SK-N-MC (cell line): ENCODE measurements around the gene GGACT.

Experiments used
- DNase-seq: peaks from one replicate; pipeline ENCODE4 v3.0.0-alpha.2; 2011; ENCODE audit warnings: low read depth, low spot score
- H3K27ac ChIP-seq: fragments of 200-600 bp; sonication (generic); 2 replicates; pipeline ENCODE4 v1.5.1; 2016; ENCODE audit warnings: mixed run types
- H3K36me3 ChIP-seq: fragments of 200-600 bp; sonication (generic); 2 replicates; pipeline ENCODE4 v1.6.1; 2017; ENCODE audit warnings: antibody characterized with exemption, low read length, mixed read lengths; ENCODE audit not compliant: insufficient read depth
- H3K4me3 ChIP-seq: fragments of 200-600 bp; sonication (generic); 2 replicates; pipeline ENCODE4 v1.5.1; 2016
- H3K9ac ChIP-seq: fragments of 200-600 bp; sonication (generic); 2 replicates; pipeline ENCODE4 v1.8.0; 2017; ENCODE audit warnings: mixed run types, mixed read lengths; ENCODE audit not compliant: insufficient read length
- H3K9me3 ChIP-seq: fragments of 200-600 bp; sonication (generic); 2 replicates; pipeline ENCODE4 v1.6.1; 2017; ENCODE audit warnings: low read depth, mild to moderate bottlenecking, antibody characterized with exemption, low read length, moderate library complexity, mixed read lengths
- EZH2 ChIP-seq: fragments of 200-600 bp; sonication (generic); IDR thresholded peaks from one replicate; pipeline ENCODE4 v1.6.1; 2017; ENCODE audit warnings: antibody characterized with exemption
- FOXP2 ChIP-seq: optimal IDR thresholded peaks from 2 replicates; pipeline ENCODE3; 2011; ENCODE audit warnings: mild to moderate bottlenecking, moderate library complexity; ENCODE audit not compliant: insufficient read depth; ENCODE audit errors: extremely low read length, control extremely low read depth
- POLR2AphosphoS5 ChIP-seq: IDR thresholded peaks from 2 replicates; pipeline ENCODE4 v1.6.1; 2012; ENCODE audit warnings: mild to moderate bottlenecking, low read depth, low read length, borderline replicate concordance

Gene GGACT

GRCh38 chr13:100608906-100609305, 20.3 kb upstream of the GGACT start:
- Histone ChIP-seq H3K9me3 (no peaks in the 10 kb centered on the region), H3K36me3 (peaks cover 7% of the 10 kb centered on the region; the same call in 1 of the 2 replicates), H3K27ac (no peak overlapping the region), H3K9ac (no peak overlapping the region), H3K4me3 (no peak overlapping the region)
- no peak for DNase-seq
- TF ChIP-seq POLR2AphosphoS5 (no peak), EZH2 (no peak), FOXP2 (no peak)

- H3K4me3 ChIP-seq: no peak overlapping the region
- no peak overlapping the region for H3K9ac ChIP-seq
- H3K36me3 ChIP-seq: peaks cover 7% of the 10 kb centered on the region; the same call in 1 of the 2 replicates
- H3K9me3 ChIP-seq: no peaks in the 10 kb centered on the region
- TF ChIP-seq POLR2AphosphoS5: no peak
- TF ChIP-seq FOXP2: no peak
- TF ChIP-seq EZH2: no peak
- DNase-seq: no peak
- H3K27ac ChIP-seq: no peak overlapping the region
These were observed 19.9 kb upstream of the GGACT start for GRCh38 chr13:100608489-100608888.

GRCh38 chr13:100604918-100605710, 16.5 kb upstream of the GGACT start:
- no peak overlapping the region for H3K4me3 ChIP-seq
- no peak for DNase-seq
- H3K36me3 ChIP-seq: peaks cover 4% of the 10 kb centered on the region; the same call in 1 of the 2 replicates
- no peak overlapping the region for H3K27ac ChIP-seq
- H3K9me3 ChIP-seq: no peaks in the 10 kb centered on the region
- no peak overlapping the region for H3K9ac ChIP-seq
- TF ChIP-seq EZH2: no peak
- TF ChIP-seq FOXP2: no peak
- TF ChIP-seq POLR2AphosphoS5: no peak

- no peaks in the 10 kb centered on the region for H3K9me3 ChIP-seq
- no peak overlapping the region for H3K9ac ChIP-seq
- TF ChIP-seq FOXP2 (no peak), POLR2AphosphoS5 (no peak), EZH2 (no peak)
- no peak overlapping the region; the same call in 1 of the 2 replicates for H3K27ac ChIP-seq
- no peaks in the 10 kb centered on the region; the same call in 1 of the 2 replicates for H3K36me3 ChIP-seq
- H3K4me3 ChIP-seq: no peak overlapping the region
- no peak for DNase-seq
These were observed 14.0 kb upstream of the GGACT start for GRCh38 chr13:100602493-100603111.

- Histone ChIP-seq H3K4me3 (no peak overlapping the region), H3K9me3 (no peaks in the 10 kb centered on the region), H3K27ac (no peak overlapping the region), H3K9ac (no peak overlapping the region), H3K36me3 (no peaks in the 10 kb centered on the region; the same call in 1 of the 2 replicates)
- no peak for DNase-seq
- no peak for TF ChIP-seq FOXP2
- no peak for TF ChIP-seq POLR2AphosphoS5
- TF ChIP-seq EZH2: no peak
These were observed 13.1 kb upstream of the GGACT start for GRCh38 chr13:100601716-100602115.

- no peak overlapping the region for H3K4me3 ChIP-seq
- TF ChIP-seq POLR2AphosphoS5: no peak
- no peak for TF ChIP-seq FOXP2
- TF ChIP-seq EZH2: no peak
- no peaks in the 10 kb centered on the region; the same call in 1 of the 2 replicates for H3K36me3 ChIP-seq
- no peak overlapping the region for H3K27ac ChIP-seq
- H3K9ac ChIP-seq: no peak overlapping the region
- no peaks in the 10 kb centered on the region for H3K9me3 ChIP-seq
- DNase-seq: no peak
These were observed 12.3 kb upstream of the GGACT start for GRCh38 chr13:100600915-100601314.

- no peak for DNase-seq
- no peak for TF ChIP-seq EZH2
- TF ChIP-seq FOXP2: no peak
- TF ChIP-seq POLR2AphosphoS5: no peak
These were observed 11.9 kb upstream of the GGACT start for GRCh38 chr13:100600461-100600860.

GRCh38 chr13:100597253-100597652, 8.7 kb upstream of the GGACT start:
- DNase-seq: no peak
- Histone ChIP-seq H3K4me3 (no peak overlapping the region), H3K9me3 (no peaks in the 10 kb centered on the region), H3K9ac (no peak overlapping the region), H3K27ac (no peak overlapping the region), H3K36me3 (no peaks in the 10 kb centered on the region)
- TF ChIP-seq EZH2 (no peak), POLR2AphosphoS5 (no peak), FOXP2 (no peak)

More at GRCh38 chr13:100600461-100600860, 11.9 kb upstream of the GGACT start:
- Histone ChIP-seq H3K27ac (no peak overlapping the region), H3K9me3 (no peaks in the 10 kb centered on the region), H3K36me3 (no peaks in the 10 kb centered on the region), H3K4me3 (no peak overlapping the region), H3K9ac (no peak overlapping the region)
